IMR-90 (cell line): ENCODE results near the gene TMEM92. TPM values are rescaled to one million over a fixed set of nuclear protein-coding genes. Genes with fewer than 3 reads are reported as not detected.

Source experiments
- ATAC-seq: fragments of 200-7000 bp; cut with Tn5 transposase; 2 replicates; pipeline ENCODE4 v1.9.1; 2020; ENCODE audit warnings: low read depth, mild to moderate bottlenecking, moderate library complexity
- BruUV-seq: library from RNA; stranded (reverse); fragments of 400-500 nt; replicated peaks from 2 replicates; lab custom pipeline; 2021; lab: Mats Ljungman, UMichigan
- CTCF ChIA-PET: fragments of 300-600 bp; formaldehyde crosslinking; extraction: SDS; loops from one replicate; lab custom pipeline; 2021; ENCODE audit warnings: antibody characterized with exemption; lab: Yijun Ruan, JAX
- POLR2A ChIA-PET: fragments of 300-600 bp; sonication (Branson Sonifier 250); formaldehyde crosslinking; loops from one replicate; lab custom pipeline; 2022; ENCODE audit warnings: antibody characterized with exemption; ENCODE audit not compliant: unreplicated experiment; lab: Charles Lee
- DNase-seq: peaks from one replicate; pipeline ENCODE4 v3.0.0; 2013
- H2AFZ ChIP-seq: replicated peaks from 2 replicates; pipeline ENCODE3; 2013; ENCODE audit warnings: low read length, mild to moderate bottlenecking; ENCODE audit not compliant: poor library complexity
- H2AK5ac ChIP-seq: 2 replicates; pipeline ENCODE4 v1.6.1; 2013; ENCODE audit warnings: low read depth, low read length, inconsistent platforms
- H2AK9ac ChIP-seq: replicated peaks from 2 replicates; pipeline ENCODE3; 2013; ENCODE audit warnings: mild to moderate bottlenecking, low read depth, low read length, moderate library complexity; ENCODE audit not compliant: poor library complexity
- H2BK120ac ChIP-seq: 2 replicates; pipeline ENCODE4 v1.6.1; 2013; ENCODE audit warnings: low read depth, low read length, inconsistent platforms
- H2BK15ac ChIP-seq: 3 replicates; pipeline ENCODE4 v1.6.1; 2013; ENCODE audit warnings: low read depth, low read length, inconsistent platforms
- H2BK20ac ChIP-seq: 2 replicates; pipeline ENCODE4 v1.6.1; 2013; ENCODE audit warnings: low read depth, mild to moderate bottlenecking, inconsistent platforms, low read length, moderate library complexity
- H2BK5ac ChIP-seq: 2 replicates; pipeline ENCODE4 v1.6.1; 2013; ENCODE audit warnings: mild to moderate bottlenecking, low read depth, low read length, inconsistent platforms; ENCODE audit not compliant: poor library complexity, severe bottlenecking
- H3K14ac ChIP-seq: replicated peaks from 2 replicates; pipeline ENCODE4 v1.6.1; 2013; ENCODE audit warnings: low read depth, low read length, inconsistent platforms
- H3K18ac ChIP-seq: 2 replicates; pipeline ENCODE4 v1.6.1; 2013; ENCODE audit warnings: low read depth, low read length, control low read depth
- H3K23ac ChIP-seq: 2 replicates; pipeline ENCODE4 v1.6.1; 2013; ENCODE audit warnings: low read depth, low read length, inconsistent platforms
- H3K27ac ChIP-seq: 2 replicates; pipeline ENCODE4 v1.5.1; 2013; ENCODE audit warnings: mild to moderate bottlenecking, control low read depth, low read length; ENCODE audit not compliant: insufficient read depth
- H3K27me3 ChIP-seq: 2 replicates; pipeline ENCODE4 v1.6.1; 2013; ENCODE audit warnings: low read length; ENCODE audit not compliant: control insufficient read depth, insufficient read depth
- H3K36me3 ChIP-seq: 2 replicates; pipeline ENCODE4 v1.6.1; 2013; ENCODE audit warnings: low read length, mixed read lengths; ENCODE audit not compliant: control insufficient read depth, insufficient read depth
- H3K4ac ChIP-seq: 2 replicates; pipeline ENCODE4 v1.6.1; 2013; ENCODE audit warnings: low read depth, low read length, inconsistent platforms
- H3K4me1 ChIP-seq: 2 replicates; pipeline ENCODE4 v1.6.1; 2013; ENCODE audit warnings: low read length, mixed read lengths; ENCODE audit not compliant: control insufficient read depth, insufficient read depth
- H3K4me2 ChIP-seq: 2 replicates; pipeline ENCODE4 v1.6.1; 2013; ENCODE audit warnings: low read depth, mild to moderate bottlenecking, control low read depth, low read length, moderate library complexity
- H3K4me3 ChIP-seq: 2 replicates; pipeline ENCODE4 v1.5.1; 2013; ENCODE audit warnings: low read depth, mild to moderate bottlenecking, control low read depth, low read length, moderate library complexity; ENCODE audit not compliant: insufficient read depth
- H3K56ac ChIP-seq: 2 replicates; pipeline ENCODE4 v1.6.1; 2013; ENCODE audit warnings: low read length, inconsistent platforms; ENCODE audit not compliant: insufficient read depth; ENCODE audit errors: extremely low read depth
- H3K79me1 ChIP-seq, 2 experiments: 2 replicates each; pipeline ENCODE4 v1.6.1; 2013; ENCODE audit warnings: low read length in 2 of 2, inconsistent platforms in 1 of 2, low read depth in 1 of 2
- H3K9ac ChIP-seq: 2 replicates; pipeline ENCODE4 v1.6.1; 2013; ENCODE audit warnings: low read depth, low read length, control low read depth
- H3K9me1 ChIP-seq: 2 replicates; pipeline ENCODE4 v1.6.1; 2013; ENCODE audit warnings: low read length, inconsistent platforms; ENCODE audit not compliant: insufficient read depth
- H3K9me3 ChIP-seq: 2 replicates; pipeline ENCODE4 v1.6.1; 2013; ENCODE audit warnings: low read length; ENCODE audit not compliant: control insufficient read depth, insufficient read depth
- H4K20me1 ChIP-seq: 2 replicates; pipeline ENCODE4 v1.6.1; 2013; ENCODE audit warnings: low read length, inconsistent platforms; ENCODE audit not compliant: insufficient read depth
- H4K5ac ChIP-seq: 2 replicates; pipeline ENCODE4 v1.6.1; 2013; ENCODE audit warnings: mild to moderate bottlenecking, low read depth, low read length, control low read depth
- H4K8ac ChIP-seq, 2 experiments: 2 replicates each; pipeline ENCODE4 v1.6.1; 2013; ENCODE audit warnings: low read depth in 2 of 2, low read length in 2 of 2, control low read depth in 1 of 2, inconsistent platforms in 1 of 2
- H4K91ac ChIP-seq: 2 replicates; pipeline ENCODE4 v1.6.1; 2013; ENCODE audit warnings: low read depth, low read length, inconsistent platforms; ENCODE audit not compliant: insufficient read depth
- FOS ChIP-seq: fragments of 150-350 bp; IDR thresholded peaks from 2 replicates; pipeline ENCODE4 v1.6.1; 2016; ENCODE audit warnings: low read depth, low read length
- MAFK ChIP-seq: IDR thresholded peaks from 2 replicates; pipeline ENCODE4 v1.6.1; 2012; ENCODE audit warnings: low read depth, low read length, improper control_type of control experiment
- NFE2L2 ChIP-seq: fragments of 150-350 bp; IDR thresholded peaks from 2 replicates; pipeline ENCODE4 v1.6.1; 2016; ENCODE audit warnings: low read depth, mild to moderate bottlenecking, low read length
- RAD21 ChIP-seq: IDR thresholded peaks from 2 replicates; pipeline ENCODE4 v1.6.1; 2012; ENCODE audit warnings: low read length, improper control_type of control experiment
- RFX5 ChIP-seq: IDR thresholded peaks from 2 replicates; pipeline ENCODE4 v1.8.0; 2012; ENCODE audit warnings: low read depth, mild to moderate bottlenecking, low read length, moderate library complexity
- WGBS, 2 experiments: methylation state at CpG; one replicate each; pipeline versions ENCODE4 v1.1.5 to v1.1.7; 2013; ENCODE audit warnings: missing lambda C conversion rate in 2 of 2; ENCODE audit not compliant: insufficient read length in 1 of 2; ENCODE audit errors: extremely low coverage in 2 of 2; 5-methylcytosine and 5-hydroxymethylcytosine counted together
- dilution Hi-C: fragments of 300-500 bp; cut with HindIII; formaldehyde crosslinking; loops from one replicate; pipeline ENCODE4 v1.14.3; 2018; ENCODE audit warnings: low sequenced_read_pairs; ENCODE audit not compliant: unreplicated experiment
- in situ Hi-C: fragments of 300-500 bp; cut with MboI; formaldehyde crosslinking; loops from 3 replicates; pipeline ENCODE4 v1.14.3; 2019; ENCODE audit warnings: low sequenced_read_pairs, inconsistent platforms, mixed read lengths
- intact Hi-C: fragments of 100-400 bp; cut with micrococcal nuclease; formaldehyde crosslinking; loops from 2 replicates; pipeline ENCODE4 v1.10.0; 2022
- polyA plus RNA-seq, 3 experiments: library from polyadenylated mRNA; depleted of rRNA; stranded (reverse); fragments of >200 nt; gene quantifications; 2 replicates each; pipeline ENCODE4 v1.2.3, GENCODE V29; 2012; ENCODE audit warnings: low replicate concordance in 1 of 3
- total RNA-seq: library from RNA; depleted of rRNA; stranded (reverse); fragments of >200 nt; gene quantifications from 2 replicates; pipeline ENCODE4 v1.2.3, GENCODE V29; 2012

The TMEM92 gene
- total and polyA plus RNA-seq, 2 of the 4 experiments (the other 2 are of a cell fraction) = 0.18 to 1.7 TPM

- Histone ChIP-seq H3K9me3 (no peaks in the 10 kb centered on the region), H3K56ac (peak overlapping the region; percentile 97; the same call in 1 of the 2 replicates), H3K4me3 (no peak overlapping the region; the same call in 1 of the 2 replicates), H3K23ac (peak overlapping the region; percentile 99), H3K27me3 (no peaks in the 10 kb centered on the region), H3K9ac (peak overlapping the region; percentile 75), H3K18ac (peak overlapping the region; percentile 79), H2BK5ac (peak overlapping the region; percentile 91), H3K4me2 (peak overlapping the region; percentile 76), H4K5ac (peak overlapping the region; percentile 29), H2BK20ac (peak overlapping the region; percentile 95), H2BK120ac (peak overlapping the region; percentile 99), H3K27ac (peak overlapping the region; percentile 78), H4K8ac (peak overlapping the region; percentile 75 to 96; a peak in 3 of 4 replicates), H2BK15ac (peak overlapping the region; percentile 97; the same call in 2 of the 3 replicates), H2AK5ac (peak overlapping the region; percentile 80), H3K36me3 (no peaks in the 10 kb centered on the region), H3K4me1 (peaks cover 54% of the 10 kb centered on the region), H3K4ac (peak overlapping the region; percentile 100), H3K79me1 (peaks cover 17 to 65% of the 10 kb centered on the region in 2 experiments; a peak in 3 of 4 replicates), H2AK9ac (peak overlapping the region; percentile 98), H3K14ac (peak overlapping the region; percentile 100), H3K9me1 (peaks cover 42% of the 10 kb centered on the region), H4K91ac (peak overlapping the region; percentile 96), H4K20me1 (no peaks in the 10 kb centered on the region), H2AFZ (peak overlapping the region; percentile 91)
- in situ Hi-C loops (loop anchor here (5.0 kb wide), 1 partner anchor 75 kb away; no protein-coding TSS in a partner anchor), intact Hi-C loops (no loop called here), dilution Hi-C loops (no loop called here)
- DNase-seq (no peak), ATAC-seq (no peak)
- TF ChIP-seq MAFK = no peak
- TF ChIP-seq FOS = no peak
- no peak for TF ChIP-seq NFE2L2
- TF ChIP-seq RAD21 = no peak
- no peak for TF ChIP-seq RFX5
- POLR2A ChIA-PET = interaction anchor here (0.6 to 1.3 kb wide), 3 partner anchors 62 to 77 kb away, joined by 3 to 27 read pairs (median 3); partner anchors contain the start of gene COL1A1
- CTCF ChIA-PET = interaction anchor here (0.6 to 1.4 kb wide), 4 partner anchors 23 to 103 kb away, joined by 3 to 4 read pairs (median 4); no protein-coding TSS in a partner anchor
- WGBS, 2 experiments = no CpG with 5 or more reads among the region's 7 CpGs
- BruUV-seq = no TSS peak
Observed at GRCh38 chr17:50272246-50272645, 2.0 kb upstream of the TMEM92 start.
